ENCODE data around the gene ARHGAP36.

- TF ChIP-seq CTCF (IDR thresholded peaks at IDR 0.05; ENCODE audit: extremely low read depth in 1 of 2, insufficient read depth in 1 of 2, low read depth in 1 of 2, low read length in 2 of 2), result no peak
- no peak for TF ChIP-seq MAX (IDR thresholded peaks at IDR 0.05; ENCODE audit: insufficient read depth, insufficient read length)
- no peak for TF ChIP-seq POLR2AphosphoS5 (IDR thresholded peaks at IDR 0.05; ENCODE audit: insufficient read depth, low read depth, low read length)
- TF ChIP-seq POLR2A (IDR thresholded peaks at IDR 0.05; ENCODE audit: low read depth, low read length), result no peak
- TF ChIP-seq JUN (IDR thresholded peaks at IDR 0.05; ENCODE audit: borderline replicate concordance, insufficient read depth, insufficient read length, low read depth), result no peak
- TF ChIP-seq EZH2 (IDR thresholded peaks at IDR 0.05; ENCODE audit: borderline replicate concordance, low read depth, low read length, severe bottlenecking), result no peak
- TF ChIP-seq FOS (IDR thresholded peaks at IDR 0.05; ENCODE audit: borderline replicate concordance, insufficient read depth, low read length), result no peak
- no peak for TF ChIP-seq MYC (IDR thresholded peaks at IDR 0.05; ENCODE audit: low read depth, low read length)
Observed at GRCh38 chrX:131047180-131047579, 11.0 kb upstream of the ARHGAP36 start.

Measured in endothelial cell of umbilical vein (primary cell).